ENCODE data around the gene PGM1.
"Not testable (repeated sequence)": the region's sequence is repeated elsewhere in the genome, so short reads cannot be mapped to it uniquely, and the experiment has no call there.

PGM1 gene

GRCh38 chr1:63559357-63559756 is 33.9 kb upstream of the PGM1 start:
- TF ChIP-seq, protein P1, sequence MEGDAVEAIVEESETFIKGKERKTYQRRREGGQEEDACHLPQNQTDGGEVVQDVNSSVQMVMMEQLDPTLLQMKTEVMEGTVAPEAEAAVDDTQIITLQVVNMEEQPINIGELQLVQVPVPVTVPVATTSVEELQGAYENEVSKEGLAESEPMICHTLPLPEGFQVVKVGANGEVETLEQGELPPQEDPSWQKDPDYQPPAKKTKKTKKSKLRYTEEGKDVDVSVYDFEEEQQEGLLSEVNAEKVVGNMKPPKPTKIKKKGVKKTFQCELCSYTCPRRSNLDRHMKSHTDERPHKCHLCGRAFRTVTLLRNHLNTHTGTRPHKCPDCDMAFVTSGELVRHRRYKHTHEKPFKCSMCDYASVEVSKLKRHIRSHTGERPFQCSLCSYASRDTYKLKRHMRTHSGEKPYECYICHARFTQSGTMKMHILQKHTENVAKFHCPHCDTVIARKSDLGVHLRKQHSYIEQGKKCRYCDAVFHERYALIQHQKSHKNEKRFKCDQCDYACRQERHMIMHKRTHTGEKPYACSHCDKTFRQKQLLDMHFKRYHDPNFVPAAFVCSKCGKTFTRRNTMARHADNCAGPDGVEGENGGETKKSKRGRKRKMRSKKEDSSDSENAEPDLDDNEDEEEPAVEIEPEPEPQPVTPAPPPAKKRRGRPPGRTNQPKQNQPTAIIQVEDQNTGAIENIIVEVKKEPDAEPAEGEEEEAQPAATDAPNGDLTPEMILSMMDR (IDR thresholded peaks at IDR 0.05; ENCODE audit: extremely low read depth, missing control alignments), result no peak

DNA sequence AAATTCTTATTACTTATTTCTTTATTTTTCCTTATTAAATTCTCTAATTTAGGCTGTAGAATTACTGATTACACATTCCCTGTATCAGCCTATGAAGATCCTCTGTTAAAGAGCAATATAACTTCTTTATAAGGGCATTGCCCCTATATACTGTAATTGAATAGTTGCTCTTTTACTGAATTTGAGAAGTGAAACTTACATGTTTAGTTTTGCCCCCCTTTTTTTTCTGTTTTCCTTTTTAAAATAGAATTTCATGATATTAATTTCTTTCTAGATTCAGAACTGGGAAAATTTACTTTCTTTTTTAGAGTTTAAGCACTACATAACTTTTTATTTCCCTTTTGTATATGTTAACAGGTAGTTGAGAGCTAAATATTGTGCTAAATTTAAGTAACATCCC is 29.5 kb upstream of the PGM1 start:
- TF ChIP-seq, protein P1 (IDR thresholded peaks at IDR 0.05; ENCODE audit: extremely low read depth, missing control alignments), result no peak
- DNase-seq (ENCODE audit: low spot score), result no peak

More at GRCh38 chr1:63559357-63559756, 33.9 kb upstream of the PGM1 start:
- no peak for DNase-seq (ENCODE audit: low spot score)

GRCh38 chr1:63569068-63569467 is 24.1 kb upstream of the PGM1 start:
- TF ChIP-seq, protein P1 (IDR thresholded peaks at IDR 0.05; ENCODE audit: extremely low read depth, missing control alignments), result no peak
- DNase-seq (ENCODE audit: low spot score), result no peak

GRCh38 chr1:63569640-63570316 is 23.4 kb upstream of the PGM1 start:
- TF ChIP-seq, protein P1 (IDR thresholded peaks at IDR 0.05; ENCODE audit: extremely low read depth, missing control alignments), result no peak

GRCh38 chr1:63572686-63573085 is 20.5 kb upstream of the PGM1 start:
- not testable (repeated sequence) for DNase-seq (ENCODE audit: low spot score)

More at GRCh38 chr1:63569640-63570316, 23.4 kb upstream of the PGM1 start:
- DNase-seq (ENCODE audit: low spot score), result no peak

- not testable (repeated sequence) for DNase-seq (ENCODE audit: low spot score)
These were observed 18.9 kb upstream of the PGM1 start for GRCh38 chr1:63574203-63574796.

DNA sequence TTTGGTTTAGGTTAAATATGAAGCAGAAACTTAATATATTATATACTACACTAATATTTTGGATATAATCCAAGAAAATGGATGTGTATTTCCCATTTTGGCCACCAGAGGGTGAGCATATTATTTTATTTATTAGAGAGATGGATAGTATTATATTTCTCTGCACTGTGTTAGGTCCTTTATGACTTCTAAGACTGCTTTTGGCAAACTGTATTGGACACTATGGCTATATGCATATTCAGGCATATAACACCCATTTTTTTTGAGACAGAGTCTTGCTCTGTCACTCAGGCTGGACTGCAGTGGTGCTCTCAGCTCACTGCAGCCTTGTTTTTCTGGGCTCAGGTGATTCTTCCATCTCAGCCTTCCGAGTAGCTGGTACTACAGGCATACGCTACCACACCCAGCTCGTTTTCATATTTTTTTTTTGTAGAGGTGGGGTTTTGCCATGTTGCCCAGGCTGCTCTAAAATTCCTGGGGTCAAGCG is 17.8 kb upstream of the PGM1 start:
- DNase-seq (ENCODE audit: low spot score), result no peak
- TF ChIP-seq, protein P1 (IDR thresholded peaks at IDR 0.05; ENCODE audit: extremely low read depth, missing control alignments), result peak; percentile 2

DNA sequence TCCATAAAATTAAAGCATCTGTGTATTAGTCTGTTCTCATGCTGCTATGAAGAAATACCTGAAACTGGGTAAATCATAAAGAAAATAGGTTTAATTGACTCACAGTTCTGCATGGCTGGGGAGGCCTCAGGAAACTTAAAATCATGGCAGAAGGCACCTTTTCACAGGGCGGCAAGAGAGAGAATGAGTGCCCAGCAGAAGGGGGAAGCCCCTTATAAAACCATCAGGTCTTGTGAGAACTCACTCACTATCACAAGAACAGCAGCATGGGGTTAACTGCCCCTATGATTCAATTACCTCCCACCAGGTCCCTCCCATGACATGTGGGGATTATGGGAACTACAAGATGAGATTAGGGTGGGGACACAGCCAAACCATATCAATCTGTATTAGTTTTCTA is 6.9 kb upstream of the PGM1 start:
- DNase-seq (ENCODE audit: low spot score), result not testable (repeated sequence)

GRCh38 chr1:63590166-63590560 is 3.0 kb upstream of the PGM1 start:
- no peak for DNase-seq (ENCODE audit: low spot score)
- TF ChIP-seq, protein P1 (IDR thresholded peaks at IDR 0.05; ENCODE audit: extremely low read depth, missing control alignments), result no peak
